HepG2 (cell line): ENCODE results near the gene IKBKE. TPM values are rescaled to one million over a fixed set of nuclear protein-coding genes. Genes with fewer than 3 reads are reported as not detected.
A peak's percentile ranks its signal among the peaks of the same experiment; 100 is the strongest.

Experiments used
- ATAC-seq: fragments of 200-7000 bp; cut with Tn5 transposase; 3 replicates; pipeline ENCODE4 v1.9.1; 2020; ENCODE audit warnings: mild to moderate bottlenecking, moderate library complexity
- BruUV-seq: library from RNA; stranded (reverse); fragments of 400-500 nt; replicated peaks from 2 replicates; lab custom pipeline; 2021; lab: Mats Ljungman, UMichigan
- CTCF ChIA-PET: fragments of 300-600 bp; formaldehyde crosslinking; extraction: SDS; loops from one replicate; lab custom pipeline; 2021; ENCODE audit warnings: low total read pairs, inconsistent platforms, low intra/inter-chr PET ratio; lab: Yijun Ruan, JAX
- POLR2A ChIA-PET: fragments of 350-600 bp; sonication (Branson Sonifier 250); formaldehyde crosslinking; loops from one replicate; lab custom pipeline; 2020; ENCODE audit warnings: antibody characterized with exemption, inconsistent platforms; lab: Yijun Ruan, JAX
- DNase-seq: peaks from one replicate; pipeline ENCODE4 v3.0.0-alpha.2; 2015; ENCODE audit warnings: low spot score
- FAIRE-seq: peaks from 3 replicates; lab custom pipeline; 2011; peaks lifted over from hg19 to GRCh38; lab: Jason Lieb, UNC
- H2AFZ ChIP-seq: one replicate; pipeline ENCODE4 v1.6.1; 2011; ENCODE audit warnings: low read length, inconsistent platforms
- H3K27ac ChIP-seq: fragments of 300-600 bp; 3 replicates; pipeline ENCODE4 v1.8.0; 2011; ENCODE audit warnings: mixed run types, mild to moderate bottlenecking, mixed read lengths, low read length, inconsistent platforms; ENCODE audit not compliant: insufficient read depth; ENCODE audit errors: extremely low read length
- H3K27me3 ChIP-seq, 2 experiments: fragments of 200-600 bp in 1 of 2; 2 replicates in 1 of 2; 3 replicates in 1 of 2; pipeline versions ENCODE4 v1.6.0 to v1.8.0; 2011; ENCODE audit warnings: low read length in 2 of 2, mild to moderate bottlenecking in 2 of 2, moderate library complexity in 2 of 2, inconsistent platforms in 1 of 2; ENCODE audit not compliant: insufficient read depth in 2 of 2, control insufficient read depth in 1 of 2
- H3K36me3 ChIP-seq, 2 experiments: fragments of 200-600 bp in 1 of 2; replicated peaks in 1 of 2; 2 replicates in 1 of 2; 3 replicates in 1 of 2; pipeline versions ENCODE4 v1.5.1 to v1.8.0; 2011; ENCODE audit warnings: low read length in 2 of 2, inconsistent platforms in 1 of 2; ENCODE audit not compliant: insufficient read depth in 2 of 2, control insufficient read depth in 1 of 2
- H3K4me1 ChIP-seq: 2 replicates; pipeline ENCODE4 v1.5.1; 2012; ENCODE audit warnings: low read length, inconsistent platforms; ENCODE audit not compliant: insufficient read depth
- H3K4me2 ChIP-seq: 2 replicates; pipeline ENCODE4 v1.6.0; 2011; ENCODE audit warnings: low read depth, low read length, inconsistent platforms
- H3K4me3 ChIP-seq, 3 experiments: fragments of 200-600 bp in 1 of 3; sonication (generic), shearing (Covaris generic) in 1 of 3; replicated peaks in 1 of 3; 2 replicates each; pipeline ENCODE4 v1.5.1; 2011 to 2016; ENCODE audit warnings: low read length in 3 of 3, inconsistent platforms in 2 of 3, low read depth in 2 of 3, mild to moderate bottlenecking in 2 of 3, control low read depth in 1 of 3, mixed read lengths in 1 of 3; ENCODE audit not compliant: insufficient read depth in 1 of 3
- H3K79me2 ChIP-seq: one replicate; pipeline ENCODE4 v1.6.1; 2011; ENCODE audit warnings: low read length, inconsistent platforms; ENCODE audit not compliant: insufficient read depth
- H3K9ac ChIP-seq: 2 replicates; pipeline ENCODE4 v1.6.0; 2011; ENCODE audit warnings: mild to moderate bottlenecking, low read depth, low read length, inconsistent platforms; ENCODE audit not compliant: insufficient read depth
- H3K9me3 ChIP-seq: 2 replicates; pipeline ENCODE4 v1.5.1; 2012; ENCODE audit warnings: mild to moderate bottlenecking, low read length
- H4K20me1 ChIP-seq: 2 replicates; pipeline ENCODE4 v1.6.0; 2011; ENCODE audit warnings: inconsistent platforms, mild to moderate bottlenecking, low read length, moderate library complexity; ENCODE audit not compliant: insufficient read depth
- ARID5B ChIP-seq: IDR thresholded peaks from 2 replicates; pipeline ENCODE4 v1.4.0; 2020; ENCODE audit warnings: mild to moderate bottlenecking, missing genetic modification reagents
- CBFB ChIP-seq: sonication (generic); formaldehyde crosslinking; IDR thresholded peaks from 2 replicates; pipeline ENCODE4 v1.4.0; 2020; ENCODE audit warnings: missing genetic modification reagents
- CTCF ChIP-seq: sonication (generic); formaldehyde crosslinking; IDR thresholded peaks from 2 replicates; pipeline ENCODE4 v1.5.0; 2020; ENCODE audit warnings: mild to moderate bottlenecking, missing genetic modification reagents, moderate library complexity
- DBP ChIP-seq: sonication (generic); formaldehyde crosslinking; IDR thresholded peaks from 2 replicates; pipeline ENCODE4 v1.4.0; 2020; ENCODE audit warnings: missing genetic modification reagents; ENCODE audit errors: not compliant biosample characterization
- MATR3 ChIP-seq: sonication (generic); formaldehyde crosslinking; IDR thresholded peaks from 2 replicates; pipeline ENCODE4 v1.4.0; 2020; ENCODE audit warnings: missing genetic modification reagents
- PPARG ChIP-seq: conservative IDR thresholded peaks from 2 replicates; pipeline ENCODE4 v1.6.1; 2016; ENCODE audit warnings: missing biosample characterization, missing genetic modification reagents
- RBM39 ChIP-seq: fragments of 200-400 bp; formaldehyde crosslinking; IDR thresholded peaks from one replicate; pipeline ENCODE4 v1.6.1; 2018; ENCODE audit warnings: antibody characterized with exemption, mild to moderate bottlenecking, low read depth, low read length; ENCODE audit not compliant: poor library complexity, severe bottlenecking
- STAG1 ChIP-seq: sonication (generic); formaldehyde crosslinking; IDR thresholded peaks from 2 replicates; pipeline ENCODE4 v1.4.0; 2020; ENCODE audit warnings: missing genetic modification reagents
- SYNCRIP ChIP-seq: fragments of 200-400 bp; formaldehyde crosslinking; IDR thresholded peaks from 2 replicates; pipeline ENCODE4 v1.6.1; 2018; ENCODE audit warnings: mild to moderate bottlenecking, low read depth, low read length; ENCODE audit not compliant: insufficient read depth
- ZBTB37 ChIP-seq: sonication (generic); formaldehyde crosslinking; IDR thresholded peaks from 2 replicates; pipeline ENCODE4 v1.4.0; 2020; ENCODE audit warnings: mild to moderate bottlenecking, missing genetic modification reagents
- ZNF275 ChIP-seq: sonication (generic); formaldehyde crosslinking; IDR thresholded peaks from 2 replicates; pipeline ENCODE4 v1.8.0; 2022; ENCODE audit warnings: missing genetic modification reagents, mild to moderate bottlenecking, inconsistent platforms, borderline replicate concordance
- WGBS: methylation state at CpG from one replicate; pipeline ENCODE4 v1.1.6; 2017; ENCODE audit warnings: low lambda C conversion rate; 5-methylcytosine and 5-hydroxymethylcytosine counted together
- in situ Hi-C: cut with HindIII; loops from 2 replicates; pipeline ENCODE4 v1.10.0; 2017; ENCODE audit warnings: low pct_unique_long_range_greater_than_20kb; ENCODE audit not compliant: extremely low pct_ligation_motif_present
- intact Hi-C: fragments of 100-400 bp; cut with micrococcal nuclease; formaldehyde crosslinking; loops from one replicate; pipeline ENCODE4 v1.10.0; 2022; ENCODE audit not compliant: unreplicated experiment
- polyA plus RNA-seq, 8 experiments: library from polyadenylated mRNA; depleted of rRNA in 3 of 8; stranded (reverse) in 7 of 8; unstranded in 1 of 8; fragments of >200 nt; fragmentation: Illumina TruSeq in 4 of 8; extraction: Trizol in 4 of 8; gene quantifications; 2 replicates each; pipeline versions ENCODE4 v1.2.1 to v1.2.3, GENCODE V29; 2011 to 2016; ENCODE audit warnings: low read depth in 4 of 8, missing spikeins in 1 of 8, mixed read lengths in 1 of 8; ENCODE audit not compliant: insufficient read depth in 1 of 8
- total RNA-seq, 5 experiments: library from RNA; depleted of rRNA; stranded (reverse); fragments of >200 nt; fragmentation: Illumina TruSeq; extraction: Trizol; gene quantifications; 2 replicates each; pipeline ENCODE4 v1.2.3, GENCODE V29; 2016; ENCODE audit warnings: low read depth in 1 of 5

IKBKE gene
- total and polyA plus RNA-seq, 2 of the 13 experiments (the other 11 are each of a cell fraction or from before 2014, with no cell fraction given): 4.5 to 5.8 TPM

GRCh38 chr1:206505702-206506355, 35.6 kb downstream of the IKBKE start:
- FAIRE-seq (peak; percentile 50), ATAC-seq (peak; percentile 21; the same call in 1 of the 3 replicates), DNase-seq (no peak)
- ChIA-PET POLR2A (no interaction called here), CTCF (interaction anchor here (1.3 kb wide), 1 partner anchor 159 kb away, joined by 3 read pairs; no protein-coding TSS in a partner anchor)
- in situ Hi-C loops: loop anchor here (5.0 kb wide), 1 partner anchor 36 kb away; no protein-coding TSS in a partner anchor
- H4K20me1 ChIP-seq: no peaks in the 10 kb centered on the region
- H3K27ac ChIP-seq: no peak overlapping the region
- H3K79me2 ChIP-seq: no peaks in the 10 kb centered on the region
- H2AFZ ChIP-seq: no peak overlapping the region
- no peak overlapping the region for H3K4me3 ChIP-seq
- no TSS peak for BruUV-seq
- peaks cover 52% of the 10 kb centered on the region for H3K4me1 ChIP-seq
- H3K27me3 ChIP-seq: peaks cover 0 to 13% of the 10 kb centered on the region in 2 experiments; a peak in 2 of 5 replicates
- WGBS: 6% methylated on average over 8 of the region's 10 CpGs
- no peak overlapping the region for H3K4me2 ChIP-seq
- H3K9me3 ChIP-seq: no peaks in the 10 kb centered on the region
- no peaks in the 10 kb centered on the region for H3K36me3 ChIP-seq
- no peak overlapping the region for H3K9ac ChIP-seq
- intact Hi-C loops: loop anchor here (2.0 kb wide), 1 partner anchor 77 kb away; no protein-coding TSS in a partner anchor
- TF ChIP-seq ARID5B (no peak), CBFB (CRISPR knock-in tag) (no peak), ZBTB37 (CRISPR knock-in tag) (no peak), RBM39 (no peak), STAG1 (CRISPR knock-in tag) (peak; percentile 48), PPARG (CRISPR knock-in tag) (no peak), DBP (CRISPR knock-in tag) (no peak), SYNCRIP (no peak), MATR3 (CRISPR knock-in tag) (no peak), CTCF (CRISPR knock-in tag) (peak; percentile 44), ZNF275 (CRISPR knock-in tag) (no peak)
- TF ChIP-seq, all 625 proteins: peak for 2
